HCT116 (cell line): Measurements from ENCODE around the gene C2orf78. TPM values are rescaled to one million over a fixed set of nuclear protein-coding genes. Genes with fewer than 3 reads are reported as not detected.

Source experiments
- ATAC-seq: fragments of 200-7000 bp; cut with Tn5 transposase; 2 replicates; pipeline ENCODE4 v1.9.1; 2020; ENCODE audit warnings: mild to moderate bottlenecking, moderate library complexity
- BruUV-seq: library from RNA; stranded (reverse); fragments of 400-500 nt; replicated peaks from 2 replicates; lab custom pipeline; 2021; lab: Mats Ljungman, UMichigan
- CTCF ChIA-PET: fragments of 300-600 bp; sonication (Branson Sonifier 250); formaldehyde crosslinking; loops from one replicate; lab custom pipeline; 2021; ENCODE audit warnings: antibody characterized with exemption; lab: Charles Lee
- POLR2A ChIA-PET: fragments of 300-600, 350-600 bp; sonication (Branson Sonifier 250); formaldehyde crosslinking; loops from one replicate; lab custom pipeline; 2021; ENCODE audit warnings: antibody characterized with exemption; lab: Charles Lee
- RAD21 ChIA-PET, 2 experiments: fragments of 300-600 bp; sonication (Branson Sonifier 250); formaldehyde crosslinking; loops; one replicate each; lab custom pipeline; 2023; ENCODE audit warnings: low total read pairs in 2 of 2; ENCODE audit not compliant: uncharacterized antibody in 2 of 2, unreplicated experiment in 2 of 2, low non-redundant PET in 1 of 2; lab: Charles Lee
- DNase-seq: peaks from one replicate; pipeline ENCODE4 v3.0.0-alpha.2; 2010; ENCODE audit warnings: low read depth, low spot score
- H2AFZ ChIP-seq: fragments of 200-600 bp; shearing (Covaris generic), sonication (generic); 2 replicates; pipeline ENCODE4 v1.6.1; 2017; ENCODE audit warnings: low read depth, mixed run types, mixed read lengths, antibody characterized with exemption, low read length; ENCODE audit not compliant: poor library complexity, severe bottlenecking
- H3K27ac ChIP-seq: 2 replicates; pipeline ENCODE4 v1.5.1; 2012; ENCODE audit warnings: low read depth, low read length
- H3K27me3 ChIP-seq: fragments of 200-600 bp; sonication (generic); 2 replicates; pipeline ENCODE4 v1.6.1; 2016; ENCODE audit warnings: mixed run types, low read length, mixed read lengths; ENCODE audit not compliant: insufficient read depth
- H3K36me3 ChIP-seq, 2 experiments: fragments of 200-500 bp in 1 of 2; fragments of 200-600 bp in 1 of 2; sonication (Bioruptor generic) in 1 of 2; sonication (generic) in 1 of 2; 2 replicates each; pipeline versions ENCODE4 v1.5.1 to v1.6.1; 2014 to 2016; ENCODE audit warnings: low read length in 2 of 2, inconsistent platforms in 1 of 2, mixed read lengths in 1 of 2, mixed run types in 1 of 2; ENCODE audit not compliant: insufficient read depth in 2 of 2, control insufficient read depth in 1 of 2
- H3K4me1 ChIP-seq, 2 experiments: fragments of 200-600 bp in 1 of 2; sonication (generic) in 1 of 2; 2 replicates each; pipeline versions ENCODE4 v1.5.1 to v1.6.1; 2012 to 2017; ENCODE audit warnings: low read length in 2 of 2, inconsistent platforms in 1 of 2, mild to moderate bottlenecking in 1 of 2, mixed read lengths in 1 of 2, mixed run types in 1 of 2, moderate library complexity in 1 of 2; ENCODE audit not compliant: insufficient read depth in 2 of 2, control insufficient read depth in 1 of 2
- H3K4me2 ChIP-seq: fragments of 200-600 bp; sonication (generic); 2 replicates; pipeline ENCODE4 v1.6.1; 2017; ENCODE audit warnings: mixed run types, low read length, mixed read lengths
- H3K4me3 ChIP-seq, 2 experiments: fragments of 200-600 bp in 1 of 2; sonication (generic) in 1 of 2; replicated peaks in 1 of 2; 2 replicates each; pipeline ENCODE4 v1.5.1; 2011 to 2016; ENCODE audit warnings: low read length in 2 of 2, control low read depth in 1 of 2, low read depth in 1 of 2, mild to moderate bottlenecking in 1 of 2, mixed read lengths in 1 of 2, mixed run types in 1 of 2
- H3K79me2 ChIP-seq: fragments of 200-600 bp; sonication (generic); 2 replicates; pipeline ENCODE4 v1.6.1; 2017; ENCODE audit warnings: mild to moderate bottlenecking, mixed run types, low read length, moderate library complexity, mixed read lengths; ENCODE audit not compliant: insufficient read depth
- H3K9ac ChIP-seq: fragments of 200-600 bp; sonication (generic); 2 replicates; pipeline ENCODE4 v1.6.1; 2016; ENCODE audit warnings: low read length, mixed read lengths
- H3K9me2 ChIP-seq: fragments of 200-600 bp; sonication (generic), shearing (Covaris generic); 2 replicates; pipeline ENCODE4 v1.6.1; 2017; ENCODE audit warnings: mixed run types, mild to moderate bottlenecking, moderate library complexity; ENCODE audit not compliant: insufficient read depth
- H3K9me3 ChIP-seq, 2 experiments: fragments of 200-500 bp in 1 of 2; fragments of 200-600 bp in 1 of 2; sonication (Bioruptor generic) in 1 of 2; sonication (generic) in 1 of 2; 2 replicates each; pipeline ENCODE4 v1.6.1; 2014 to 2017; ENCODE audit warnings: low read length in 2 of 2, mixed read lengths in 2 of 2, inconsistent platforms in 1 of 2, low read depth in 1 of 2, mild to moderate bottlenecking in 1 of 2, mixed run types in 1 of 2, moderate library complexity in 1 of 2; ENCODE audit not compliant: control insufficient read depth in 1 of 2, insufficient read depth in 1 of 2
- H4K20me1 ChIP-seq: fragments of 200-600 bp; sonication (generic), shearing (Covaris generic); 2 replicates; pipeline ENCODE4 v1.6.1; 2017; ENCODE audit warnings: mixed run types, mild to moderate bottlenecking, moderate library complexity; ENCODE audit not compliant: insufficient read depth
- ATF3 ChIP-seq: IDR thresholded peaks from 2 replicates; pipeline ENCODE4 v1.6.1; 2012
- CTCF ChIP-seq, 3 experiments: fragments of 200-600 bp in 1 of 3; sonication (generic) in 1 of 3; IDR thresholded peaks in 2 of 3; conservative IDR thresholded peaks in 1 of 3; 2 replicates each; pipeline ENCODE4 v1.5.1; 2012 to 2017; ENCODE audit warnings: low read depth in 2 of 3, low read length in 2 of 3, antibody characterized with exemption in 1 of 3, borderline replicate concordance in 1 of 3, control low read depth in 1 of 3, mild to moderate bottlenecking in 1 of 3, mixed read lengths in 1 of 3, mixed run types in 1 of 3, moderate library complexity in 1 of 3; ENCODE audit not compliant: insufficient read depth in 1 of 3
- RAD21 ChIP-seq: IDR thresholded peaks from 2 replicates; pipeline ENCODE4 v1.6.1; 2012; ENCODE audit warnings: low read depth, mild to moderate bottlenecking
- SP1 ChIP-seq: IDR thresholded peaks from 2 replicates; pipeline ENCODE4 v1.6.1; 2012; ENCODE audit warnings: low read depth
- ZBTB33 ChIP-seq: IDR thresholded peaks from 2 replicates; pipeline ENCODE4 v1.6.1; 2011; ENCODE audit warnings: mild to moderate bottlenecking, low read length, moderate library complexity; ENCODE audit not compliant: insufficient replicate concordance; ENCODE audit errors: extremely low read depth
- intact Hi-C: fragments of 100-400 bp; cut with micrococcal nuclease; formaldehyde crosslinking; loops from 2 replicates; pipeline ENCODE4 v1.10.0; 2022
- total RNA-seq: library from RNA; stranded (reverse); gene quantifications from one replicate; pipeline ENCODE4 v1.2.1, GENCODE V29; 2021; ENCODE audit not compliant: unreplicated experiment

C2orf78 gene
- total RNA-seq, 1 experiment from 2014 or later = 1.5 TPM

GRCh38 chr2:73825408-73825807, 41.4 kb downstream of the C2orf78 start:
- H2AFZ ChIP-seq = no peak overlapping the region
- peaks cover 15% of the 10 kb centered on the region for H3K79me2 ChIP-seq
- H3K27me3 ChIP-seq = no peaks in the 10 kb centered on the region
- H3K9me2 ChIP-seq = no peaks in the 10 kb centered on the region
- DNase-seq (no peak), ATAC-seq (no peak)
- peaks cover 10 to 17% of the 10 kb centered on the region in 2 experiments; a peak in 3 of 4 replicates for H3K4me1 ChIP-seq
- intact Hi-C loops = no loop called here
- TF ChIP-seq ATF3 = no peak
- no peak for TF ChIP-seq ZBTB33
- no peaks in the 10 kb centered on the region for H3K36me3 ChIP-seq
- ChIA-PET RAD21 (no interaction called here), CTCF (interaction anchor here (2.1 kb wide), 1 partner anchor 22 kb away, joined by 5 read pairs; no protein-coding TSS in a partner anchor), POLR2A (interaction anchor here (0.9 to 2.0 kb wide), 2 partner anchors 46 to 326 kb away, joined by 3 to 4 read pairs; partner anchors contain the start of gene DUSP11)
- no peak overlapping the region for H3K9ac ChIP-seq
- no peaks in the 10 kb centered on the region for H3K9me3 ChIP-seq
- BruUV-seq = no TSS peak
- no peak overlapping the region for H3K27ac ChIP-seq
- no peaks in the 10 kb centered on the region for H4K20me1 ChIP-seq
- H3K4me2 ChIP-seq = no peak overlapping the region
- H3K4me3 ChIP-seq = no peak overlapping the region

- no peak for DNase-seq
- peaks cover 11 to 26% of the 10 kb centered on the region in 2 experiments; a peak in 3 of 4 replicates for H3K4me1 ChIP-seq
Observed at GRCh38 chr2:73827018-73827417, 43.0 kb downstream of the C2orf78 start.

More at GRCh38 chr2:73827018-73827417, 43.0 kb downstream of the C2orf78 start:
- Histone ChIP-seq H3K9ac (no peak overlapping the region), H3K9me3 (no peaks in the 10 kb centered on the region), H3K79me2 (peaks cover 29% of the 10 kb centered on the region), H2AFZ (no peak overlapping the region), H3K27ac (no peak overlapping the region), H3K27me3 (no peaks in the 10 kb centered on the region), H3K4me3 (no peak overlapping the region), H3K4me2 (0 out of 2 replicates have a peak overlapping the region, but pooled peaks have one; percentile 80), H3K9me2 (no peaks in the 10 kb centered on the region), H4K20me1 (no peaks in the 10 kb centered on the region), H3K36me3 (peaks cover 0 to 10% of the 10 kb centered on the region in 2 experiments; a peak in 2 of 4 replicates)
- POLR2A ChIA-PET = interaction anchor here (1.7 to 2.0 kb wide), 2 partner anchors 320 to 324 kb away, joined by 4 to 6 read pairs; partner anchors contain the start of gene BOLA3
- ATAC-seq = peak; percentile 39; the same call in 1 of the 2 replicates
- CTCF ChIA-PET = interaction anchor here (0.7 to 2.8 kb wide), 23 partner anchors 11 to 705 kb away, joined by 3 to 39 read pairs (median 4); partner anchors contain the start of genes MOB1A and WBP1
- no peak for TF ChIP-seq SP1
- TF ChIP-seq CTCF (IDR thresholded peaks at IDR 0.05 in 2 of 3, conservative IDR thresholded peaks at IDR 0.05 in 1 of 3; ENCODE audit: borderline replicate concordance in 1 of 3, insufficient read depth in 1 of 3, low read depth in 2 of 3, low read length in 2 of 3) = peak; percentile 52 to 71 (median 58); a peak in 5 of 6 replicates
- peak; percentile 58 for TF ChIP-seq RAD21
- intact Hi-C loops = no loop called here
- BruUV-seq = no TSS peak
- RAD21 ChIA-PET = interaction anchor here (0.5 to 0.9 kb wide), 2 partner anchors 324 to 352 kb away, joined by 3 to 6 read pairs; partner anchors contain the start of gene MOB1A (in 1 of the 2)
